ENCODE results near the gene GLIS1. TPM values are rescaled to one million over a fixed set of nuclear protein-coding genes. Genes with fewer than 3 reads are reported as not detected.

The GLIS1 gene
- total and polyA plus RNA-seq, 2 of the 8 experiments (the other 6 are each of a cell fraction or from before 2014, with no cell fraction given) = 0.15 to 0.22 TPM

- TF ChIP-seq NRF1 (IDR thresholded peaks at IDR 0.05; ENCODE audit: low read depth, low read length) = no peak
These were observed 10.1 kb downstream of the GLIS1 start (continued) for GRCh38 chr1:53728702-53729455.

All from H1 (cell line).